Keratinocyte (primary cell): ENCODE data around the gene TTC4.

ENCODE experiments used
- CTCF ChIP-seq, 3 experiments: IDR thresholded peaks in 1 of 3; conservative IDR thresholded peaks in 1 of 3; optimal IDR thresholded peaks in 1 of 3; 2 replicates in 2 of 3; 3 replicates in 1 of 3; pipeline versions ENCODE3 to v1.5.1; 2011; ENCODE audit warnings: low read length in 3 of 3, mild to moderate bottlenecking in 3 of 3, moderate library complexity in 2 of 3, control low read depth in 1 of 3, inconsistent platforms in 1 of 3; ENCODE audit not compliant: insufficient read depth in 2 of 3; ENCODE audit errors: extremely low read depth in 1 of 3
- EZH2 ChIP-seq: IDR thresholded peaks from one replicate; pipeline ENCODE4 v1.6.1; 2012; ENCODE audit warnings: inconsistent platforms, mild to moderate bottlenecking, low read length, moderate library complexity

GRCh38 chr1:54710434-54710833, 5.2 kb upstream of the TTC4 start:
- no peak for TF ChIP-seq CTCF (optimal IDR thresholded peaks at IDR 0.05 in 1 of 3, IDR thresholded peaks at IDR 0.05 in 1 of 3, conservative IDR thresholded peaks at IDR 0.05 in 1 of 3; ENCODE audit: extremely low read depth in 1 of 3, insufficient read depth in 2 of 3, low read length in 3 of 3)
- no peak for TF ChIP-seq EZH2
